NCI-H146 treated with DMSO at 0.1 percent for 48 hours (cell line): ENCODE measurements around the gene ATIC.

Source experiments
- DNase-seq: peaks from one replicate; lab custom pipeline; 2025; ENCODE audit not compliant: unreplicated experiment; lab: John Stamatoyannopoulos, UW

Gene ATIC

DNA sequence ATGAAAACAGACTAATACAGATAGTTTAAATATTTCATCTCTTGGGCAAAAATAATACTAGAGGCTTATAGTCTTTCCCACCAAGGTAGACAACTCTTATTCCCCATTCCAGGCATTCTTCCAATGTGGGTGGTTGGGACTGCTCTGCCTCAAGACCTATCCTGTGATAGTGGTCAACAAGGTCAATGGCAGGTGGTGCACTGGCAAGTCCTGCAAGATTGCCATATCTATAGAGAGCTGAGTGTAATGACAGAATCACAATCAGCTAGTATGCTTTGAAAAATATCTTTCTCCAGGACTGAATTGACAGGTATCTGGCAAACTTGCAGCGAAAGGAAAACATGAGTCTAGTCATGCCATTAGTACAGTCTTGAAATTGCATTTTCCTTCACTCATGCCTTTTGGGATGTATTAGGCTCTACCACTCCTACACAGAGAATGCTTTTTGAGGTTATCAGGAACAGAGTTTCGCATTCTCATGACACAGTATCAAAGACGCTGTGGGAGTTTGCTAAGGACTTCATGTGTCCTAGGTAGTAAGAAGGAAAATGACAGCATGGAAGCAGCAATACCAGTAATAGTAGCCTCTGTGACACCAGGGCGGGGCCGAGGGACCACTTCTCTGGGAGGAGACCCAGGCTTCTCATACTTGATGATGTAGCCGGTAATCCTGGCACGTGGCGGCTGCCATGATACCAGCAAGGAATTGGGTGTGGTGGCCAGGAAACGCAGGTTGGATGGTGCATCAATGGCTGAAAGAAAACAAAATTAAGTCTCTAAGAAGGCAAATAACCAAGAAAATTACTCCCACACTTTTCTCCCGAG lies 63.0 kb downstream of the ATIC start:
- no peak for DNase-seq

DNA sequence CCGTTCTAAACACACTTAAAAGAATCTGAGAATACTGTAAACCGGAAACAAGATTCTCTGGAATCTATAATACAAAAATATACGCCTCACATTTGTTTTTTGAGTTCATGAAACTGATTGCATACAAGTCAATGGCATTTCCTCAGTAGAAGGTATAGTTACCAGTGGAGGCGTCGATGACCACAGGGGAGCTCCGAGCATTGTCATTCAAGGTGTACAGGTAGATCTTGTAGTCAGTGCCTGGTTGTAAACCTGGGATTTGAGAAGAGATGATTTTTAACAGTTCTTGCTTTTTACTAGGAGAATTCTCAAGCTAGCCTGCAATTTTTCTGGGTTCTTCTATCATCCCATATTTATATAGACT lies 63.6 kb downstream of the ATIC start:
- no peak for DNase-seq

- no peak for DNase-seq
Observed at GRCh38 chr2:215376103-215376780, 64.4 kb downstream of the ATIC start.

GRCh38 chr2:215377283-215377682 lies 65.4 kb downstream of the ATIC start:
- DNase-seq, result no peak

- DNase-seq, result no peak
Observed at GRCh38 chr2:215378045-215378444, 66.2 kb downstream of the ATIC start.

DNA sequence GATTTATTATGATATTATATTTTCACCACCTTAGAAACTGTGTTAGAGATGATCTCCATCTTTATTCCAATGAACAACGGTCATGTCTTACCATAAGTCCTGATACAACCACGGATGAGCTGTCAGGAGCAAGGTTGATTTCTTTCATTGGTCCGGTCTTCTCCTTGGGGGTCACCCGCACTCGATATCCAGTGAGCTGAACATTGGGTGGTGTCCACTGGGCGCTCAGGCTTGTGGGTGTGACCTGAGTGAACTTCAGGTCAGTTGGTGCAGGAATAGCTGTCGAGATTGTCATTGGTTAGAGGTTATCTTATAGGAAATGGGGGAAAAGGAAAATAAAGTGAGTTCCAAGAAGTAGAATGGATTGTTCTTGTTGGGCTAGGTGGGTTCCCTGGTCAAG lies 67.2 kb downstream of the ATIC start:
- no peak for DNase-seq

DNA sequence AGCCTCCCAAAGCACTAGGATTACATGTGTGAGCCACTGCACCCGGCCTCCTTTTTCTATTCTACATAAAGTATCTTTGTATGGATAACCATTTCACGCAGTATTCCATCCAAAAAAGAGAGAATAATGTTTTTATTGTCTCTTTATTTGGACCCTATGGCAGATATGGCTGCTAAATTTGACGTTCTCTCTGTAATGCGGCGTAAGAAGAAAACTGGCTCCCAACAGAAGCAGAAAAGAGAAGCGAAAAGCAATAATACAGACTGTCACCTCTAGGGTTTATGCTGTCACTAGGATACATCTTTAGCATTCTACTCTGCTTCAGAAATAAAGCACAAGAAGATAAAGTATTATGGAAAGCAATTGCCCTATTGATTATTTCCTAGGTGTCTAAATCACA lies 68.1 kb downstream of the ATIC start:
- DNase-seq, result no peak

GRCh38 chr2:215380699-215381098 lies 68.8 kb downstream of the ATIC start:
- DNase-seq, result no peak

- DNase-seq, result no peak
Observed at GRCh38 chr2:215382011-215382410, 70.2 kb downstream of the ATIC start.

DNA sequence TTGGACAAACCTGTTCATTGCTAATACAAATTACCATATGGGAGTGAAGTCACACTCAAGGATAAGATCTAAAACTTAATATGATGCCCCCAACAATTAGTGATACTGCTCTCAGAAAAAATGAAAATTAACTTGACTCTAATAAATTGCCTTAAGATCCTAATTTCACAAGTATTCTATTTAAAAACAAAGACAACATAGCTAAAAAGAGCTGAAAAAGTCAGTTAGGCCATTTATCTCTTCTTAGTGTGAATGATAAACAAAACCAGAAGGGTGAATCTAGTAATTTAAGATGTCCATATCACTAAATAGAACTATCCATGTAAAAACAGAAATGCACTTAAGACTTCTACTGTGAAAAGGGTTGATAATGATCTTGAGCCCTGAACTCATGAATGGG lies 70.6 kb downstream of the ATIC start:
- DNase-seq, result no peak

- DNase-seq, result no peak
Observed at GRCh38 chr2:215383652-215384279, 71.9 kb downstream of the ATIC start.

DNA sequence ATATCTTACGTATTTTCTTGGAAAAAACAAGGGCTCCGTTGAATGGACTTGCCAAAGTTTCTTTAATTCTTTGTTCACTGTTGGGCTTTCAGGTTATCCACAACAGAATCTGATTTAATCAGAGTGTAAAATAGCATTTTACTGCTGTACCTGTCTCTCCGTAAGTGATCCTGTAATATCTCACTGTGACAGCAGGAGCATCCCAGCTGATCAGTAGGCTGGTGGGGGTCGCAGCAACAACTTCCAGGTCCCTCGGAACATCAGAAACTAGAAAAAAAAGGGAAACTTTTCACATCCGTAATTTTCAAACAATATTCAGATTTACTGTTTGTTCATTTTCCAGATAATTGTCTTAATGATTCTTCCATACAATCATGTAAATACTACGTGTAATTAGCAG lies 72.9 kb downstream of the ATIC start:
- no peak for DNase-seq

DNA sequence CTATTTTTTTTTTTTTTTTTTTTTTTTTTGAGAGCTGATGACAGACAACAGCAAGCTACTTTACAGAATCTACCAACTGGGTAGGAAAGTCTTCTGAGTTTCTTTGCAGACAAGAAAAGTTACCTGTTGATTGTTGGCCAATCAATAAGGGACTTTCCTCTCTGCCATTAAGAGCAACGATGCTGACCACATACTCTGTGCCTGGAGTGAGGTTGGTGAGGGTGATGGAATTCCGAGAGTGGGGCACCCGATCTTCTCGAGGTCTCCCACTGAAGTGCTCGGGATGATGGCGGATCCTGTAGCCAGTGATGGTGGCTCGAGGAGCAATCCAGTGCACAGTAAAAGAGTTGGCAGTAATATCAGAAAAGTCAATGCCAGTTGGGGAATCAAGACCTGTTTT lies 74.7 kb downstream of the ATIC start:
- DNase-seq, result no peak

- DNase-seq, result no peak
Observed at GRCh38 chr2:215388002-215388728, 76.3 kb downstream of the ATIC start.

- DNase-seq, result no peak
Observed at GRCh38 chr2:215390550-215390913, 78.7 kb downstream of the ATIC start.

GRCh38 chr2:215391531-215391930 lies 79.7 kb downstream of the ATIC start:
- DNase-seq, result no peak

DNA sequence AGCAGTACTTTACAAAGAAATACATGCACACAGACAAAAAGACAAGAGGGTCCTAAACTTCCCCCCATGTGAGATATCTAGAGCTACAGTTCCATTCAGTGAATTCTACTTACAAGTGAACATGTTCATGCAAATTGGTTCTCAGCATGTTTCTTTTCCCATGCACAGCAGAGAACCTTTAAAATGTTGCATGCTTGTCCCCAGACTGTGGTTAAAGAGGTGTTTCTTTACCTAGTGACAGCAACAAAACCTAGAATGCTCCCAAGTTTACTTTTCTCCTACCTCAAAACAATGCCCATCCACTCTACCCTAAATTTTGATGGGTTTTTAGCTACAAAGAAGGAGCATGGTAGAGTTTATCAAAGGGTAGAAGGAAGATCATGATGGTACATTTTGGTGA lies 80.3 kb downstream of the ATIC start:
- DNase-seq, result no peak

- DNase-seq, result no peak
Observed at GRCh38 chr2:215392687-215393270, 80.9 kb downstream of the ATIC start.

GRCh38 chr2:215394102-215394805 lies 82.4 kb downstream of the ATIC start:
- no peak for DNase-seq

GRCh38 chr2:215395687-215396460 lies 84.0 kb downstream of the ATIC start:
- no peak for DNase-seq
